ENCODE measurements around the gene SGCE. TPM values are rescaled to one million over a fixed set of nuclear protein-coding genes. Genes with fewer than 3 reads are reported as not detected.

Gene SGCE
- 47.4 to 58.1 TPM (median 55.9 TPM) in 5 replicates for total RNA-seq (2022; extraction: Qiagen RNA extraction; ENCODE audit: low read depth)

GRCh38 chr7:94655848-94656657 lies at the start of gene SGCE:
Gene SGCE (minus strand): TSS chr7:94656133. CDS start chr7:94656098, 35 bp downstream.

Other genes with a start within 250 kb of the SGCE start
- gene CASD1, start 146.3 kb downstream of the SGCE start, total RNA-seq (2022; extraction: Qiagen RNA extraction; ENCODE audit: low read depth), result 9.5 to 13.9 TPM (median 11.2 TPM) in 5 replicates

All from A549 treated with DMSO at 1 μM for 4 hours (cell line).